Smooth muscle cell (in vitro differentiated cells): Measurements from ENCODE around the gene SLC5A2. TPM values are rescaled to one million over a fixed set of nuclear protein-coding genes. Genes with fewer than 3 reads are reported as not detected.

Experiments used
- DNase-seq: peaks from one replicate; lab custom pipeline; 2025; ENCODE audit not compliant: unreplicated experiment; lab: John Stamatoyannopoulos, UW
- H2AFZ ChIP-seq: fragments of 200-600 bp; sonication (generic); 2 replicates; pipeline ENCODE4 v1.6.0; 2016; ENCODE audit warnings: antibody characterized with exemption, low read depth, mild to moderate bottlenecking
- H3F3A ChIP-seq: fragments of 200-600 bp; sonication (generic); 2 replicates; pipeline ENCODE4 v1.6.0; 2017; ENCODE audit warnings: antibody characterized with exemption, low read depth
- H3K27ac ChIP-seq: fragments of 200-600 bp; sonication (generic); 2 replicates; pipeline ENCODE4 v1.5.1; 2016; ENCODE audit warnings: low read depth, mild to moderate bottlenecking
- H3K27me3 ChIP-seq: fragments of 200-600 bp; sonication (generic); 2 replicates; pipeline ENCODE4 v1.6.1; 2016; ENCODE audit warnings: low read depth, mild to moderate bottlenecking
- H3K36me3 ChIP-seq: fragments of 200-600 bp; sonication (generic); 2 replicates; pipeline ENCODE4 v1.5.1; 2016; ENCODE audit warnings: low read depth
- H3K4me1 ChIP-seq: fragments of 200-600 bp; sonication (generic); 2 replicates; pipeline ENCODE4 v1.5.1; 2016; ENCODE audit warnings: low read depth
- H3K4me2 ChIP-seq: fragments of 200-600 bp; sonication (generic); 2 replicates; pipeline ENCODE4 v1.6.0; 2016; ENCODE audit warnings: mild to moderate bottlenecking
- H3K4me3 ChIP-seq: fragments of 200-600 bp; sonication (generic); 2 replicates; pipeline ENCODE4 v1.5.1; 2016; ENCODE audit warnings: mild to moderate bottlenecking
- H3K79me2 ChIP-seq: fragments of 200-600 bp; sonication (generic); 2 replicates; pipeline ENCODE4 v1.6.0; 2016; ENCODE audit warnings: low read depth, mild to moderate bottlenecking
- H3K9ac ChIP-seq: fragments of 200-600 bp; sonication (generic); 2 replicates; pipeline ENCODE4 v1.6.0; 2016; ENCODE audit warnings: low read depth
- H3K9me3 ChIP-seq: fragments of 200-600 bp; sonication (generic); replicated peaks from 2 replicates; pipeline ENCODE4 v1.5.1; 2016; ENCODE audit warnings: low read depth
- H4K20me1 ChIP-seq: fragments of 200-600 bp; sonication (generic); 2 replicates; pipeline ENCODE4 v1.6.0; 2016; ENCODE audit warnings: low read depth
- WGBS: methylation state at CpG from one replicate; pipeline ENCODE4 v1.1.7; 2016; ENCODE audit warnings: low lambda C conversion rate; 5-methylcytosine and 5-hydroxymethylcytosine counted together
- polyA plus RNA-seq: library from polyadenylated mRNA; unstranded; fragments of >200 nt; fragmentation: Nextera tagmentation; extraction: Ambion mirVana; gene quantifications from 2 replicates; pipeline ENCODE4 v1.2.1, GENCODE V29; 2016
- total RNA-seq: library from RNA; depleted of rRNA; stranded (reverse); fragments of >200 nt; gene quantifications from 2 replicates; pipeline ENCODE4 v1.2.3, GENCODE V29; 2014
- TF ChIP-seq, protein P1 (sequence below): fragments of 200-600 bp; sonication (generic); IDR thresholded peaks from 2 replicates; pipeline ENCODE4 v1.5.1; 2017; ENCODE audit warnings: borderline replicate concordance, mild to moderate bottlenecking, antibody characterized with exemption; ENCODE audit not compliant: insufficient read depth, poor library complexity, severe bottlenecking

Gene SLC5A2
- total and polyA plus RNA-seq, 2 experiments from 2014 or later: 5.1 TPM; not detected in 1

DNA sequence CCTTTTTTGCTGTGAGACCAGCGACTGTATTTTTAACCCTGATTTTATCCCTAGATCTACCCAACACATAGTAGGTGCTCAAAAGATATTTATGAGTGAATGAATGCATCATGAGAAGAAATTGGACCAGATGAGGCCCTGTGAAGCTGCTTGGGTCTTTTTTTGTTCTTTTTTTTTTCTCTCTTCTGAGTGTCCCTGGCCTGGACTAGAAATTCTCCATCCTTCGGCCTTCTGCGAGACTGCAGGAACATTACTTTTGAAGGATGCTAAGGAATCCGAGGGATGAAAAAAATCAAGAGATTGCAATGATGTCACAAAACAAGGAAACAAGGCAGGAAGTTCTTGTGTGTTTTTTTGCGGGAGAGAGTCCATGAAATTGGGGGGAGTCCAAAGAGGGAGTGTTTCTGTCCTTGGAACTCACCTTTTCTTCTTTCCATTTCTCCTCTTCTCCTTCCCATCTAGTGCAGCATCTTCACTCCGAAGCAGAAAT is 25.8 kb downstream of the SLC5A2 start:
- Histone ChIP-seq H3K9me3 (no peaks in the 10 kb centered on the region), H3K36me3 (no peaks in the 10 kb centered on the region), H2AFZ (peak overlapping the region; percentile 91), H3K4me1 (peaks cover 15% of the 10 kb centered on the region), H3K9ac (peak overlapping the region; percentile 98), H3F3A (no peaks in the 10 kb centered on the region), H3K27ac (peak overlapping the region; percentile 89), H3K79me2 (peaks cover 26% of the 10 kb centered on the region), H3K4me2 (peak overlapping the region; percentile 99), H3K4me3 (peak overlapping the region; percentile 99), H4K20me1 (no peaks in the 10 kb centered on the region), H3K27me3 (no peaks in the 10 kb centered on the region)
- no peak for DNase-seq
- 52% methylated on average over 6 of the region's 6 CpGs for WGBS
- TF ChIP-seq, protein P1, sequence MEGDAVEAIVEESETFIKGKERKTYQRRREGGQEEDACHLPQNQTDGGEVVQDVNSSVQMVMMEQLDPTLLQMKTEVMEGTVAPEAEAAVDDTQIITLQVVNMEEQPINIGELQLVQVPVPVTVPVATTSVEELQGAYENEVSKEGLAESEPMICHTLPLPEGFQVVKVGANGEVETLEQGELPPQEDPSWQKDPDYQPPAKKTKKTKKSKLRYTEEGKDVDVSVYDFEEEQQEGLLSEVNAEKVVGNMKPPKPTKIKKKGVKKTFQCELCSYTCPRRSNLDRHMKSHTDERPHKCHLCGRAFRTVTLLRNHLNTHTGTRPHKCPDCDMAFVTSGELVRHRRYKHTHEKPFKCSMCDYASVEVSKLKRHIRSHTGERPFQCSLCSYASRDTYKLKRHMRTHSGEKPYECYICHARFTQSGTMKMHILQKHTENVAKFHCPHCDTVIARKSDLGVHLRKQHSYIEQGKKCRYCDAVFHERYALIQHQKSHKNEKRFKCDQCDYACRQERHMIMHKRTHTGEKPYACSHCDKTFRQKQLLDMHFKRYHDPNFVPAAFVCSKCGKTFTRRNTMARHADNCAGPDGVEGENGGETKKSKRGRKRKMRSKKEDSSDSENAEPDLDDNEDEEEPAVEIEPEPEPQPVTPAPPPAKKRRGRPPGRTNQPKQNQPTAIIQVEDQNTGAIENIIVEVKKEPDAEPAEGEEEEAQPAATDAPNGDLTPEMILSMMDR: no peak

DNA sequence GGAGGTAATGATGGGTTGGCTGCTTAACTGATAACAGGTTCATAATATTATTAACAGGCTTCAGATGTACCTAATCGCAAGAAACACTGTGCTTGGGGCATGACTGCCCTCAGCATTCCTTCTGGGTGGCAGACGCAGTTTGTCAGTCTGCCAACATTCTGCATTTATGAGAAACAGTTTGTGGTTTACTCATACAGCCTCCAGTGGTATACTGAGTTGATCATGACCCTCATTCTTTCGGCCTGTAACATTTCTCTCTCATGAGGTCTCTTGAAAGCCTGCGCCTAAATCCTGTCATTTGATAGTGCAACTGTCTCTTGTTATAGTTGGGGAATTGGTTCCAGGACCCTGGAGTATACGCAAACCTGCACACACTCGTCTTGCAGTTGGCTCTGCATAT is 30.2 kb downstream of the SLC5A2 start:
- H3K36me3 ChIP-seq: no peaks in the 10 kb centered on the region
- no peak overlapping the region for H3K4me2 ChIP-seq
- H4K20me1 ChIP-seq: no peaks in the 10 kb centered on the region
- no peak for DNase-seq
- H3K79me2 ChIP-seq: peaks cover 11% of the 10 kb centered on the region
- WGBS: 62% methylated on average over 6 of the region's 6 CpGs
- H3K4me3 ChIP-seq: no peak overlapping the region
- no peak overlapping the region for H2AFZ ChIP-seq
- H3K9me3 ChIP-seq: no peaks in the 10 kb centered on the region
- H3K9ac ChIP-seq: no peak overlapping the region
- TF ChIP-seq, protein P1: no peak
- H3K27me3 ChIP-seq: no peaks in the 10 kb centered on the region
- peaks cover 7% of the 10 kb centered on the region for H3K4me1 ChIP-seq
- H3F3A ChIP-seq: no peaks in the 10 kb centered on the region
- H3K27ac ChIP-seq: no peak overlapping the region

DNA sequence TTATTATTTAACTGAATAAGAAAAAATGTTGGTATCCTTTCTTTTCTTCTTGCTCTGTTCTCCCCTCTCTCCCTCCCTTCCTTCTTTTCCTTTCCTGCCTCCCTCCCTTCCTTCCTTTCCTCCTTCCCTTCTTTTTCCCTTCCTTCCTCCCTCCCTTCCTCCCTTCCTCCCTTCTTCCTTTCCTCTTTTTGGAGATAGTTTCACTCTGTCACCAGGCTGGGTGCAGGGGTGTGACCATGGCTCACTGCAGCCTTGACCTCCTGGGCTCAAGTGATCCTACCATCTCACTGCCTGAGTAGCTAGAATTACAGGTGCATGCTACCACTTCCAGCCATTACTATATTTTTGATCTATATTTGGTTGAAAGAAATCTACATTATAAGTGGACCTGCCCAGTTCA is 31.0 kb downstream of the SLC5A2 start:
- Histone ChIP-seq H2AFZ (no peak overlapping the region), H3K36me3 (no peaks in the 10 kb centered on the region), H3K4me2 (no peak overlapping the region), H3K27ac (no peak overlapping the region), H4K20me1 (no peaks in the 10 kb centered on the region), H3K4me3 (no peak overlapping the region), H3K9me3 (no peaks in the 10 kb centered on the region), H3F3A (no peaks in the 10 kb centered on the region), H3K79me2 (peaks cover 4% of the 10 kb centered on the region), H3K9ac (no peak overlapping the region), H3K27me3 (no peaks in the 10 kb centered on the region), H3K4me1 (peaks cover 4% of the 10 kb centered on the region)
- no peak for DNase-seq
- TF ChIP-seq, protein P1: no peak

DNA sequence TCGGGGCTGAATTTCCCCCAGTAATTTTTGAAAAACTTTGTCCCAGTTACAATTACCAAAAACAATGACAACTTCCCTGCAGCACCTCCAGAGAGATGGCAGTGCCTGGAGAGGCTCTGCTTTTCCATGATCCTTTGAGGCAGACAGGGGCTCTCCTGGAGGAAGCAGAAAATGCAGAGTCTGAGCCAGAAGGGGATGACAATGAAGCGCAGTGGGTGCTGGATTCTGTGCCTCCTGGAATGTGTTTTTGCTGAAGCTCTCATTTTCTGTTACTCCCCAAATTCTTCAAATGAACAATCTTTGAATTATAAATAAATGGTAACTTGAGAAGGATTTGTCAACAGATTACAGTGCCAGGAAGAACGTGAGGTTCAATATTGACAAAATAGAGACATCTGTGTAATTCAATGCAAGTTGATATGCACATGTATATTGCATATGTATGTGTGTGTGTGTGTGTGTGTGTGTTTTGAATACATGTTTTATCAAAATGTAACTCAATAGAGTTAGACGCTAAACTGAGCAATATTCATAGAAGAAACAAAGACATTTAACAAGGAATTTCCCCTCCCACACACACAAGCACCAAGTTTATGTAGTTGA is 35.0 kb downstream of the SLC5A2 start:
- Histone ChIP-seq H3K79me2 (no peaks in the 10 kb centered on the region), H3K36me3 (no peaks in the 10 kb centered on the region), H3F3A (no peaks in the 10 kb centered on the region), H3K4me1 (no peaks in the 10 kb centered on the region), H3K27me3 (no peaks in the 10 kb centered on the region), H3K9ac (no peak overlapping the region), H3K9me3 (no peaks in the 10 kb centered on the region), H4K20me1 (no peaks in the 10 kb centered on the region), H3K27ac (no peak overlapping the region), H3K4me3 (no peak overlapping the region), H3K4me2 (no peak overlapping the region), H2AFZ (no peak overlapping the region)
- TF ChIP-seq, protein P1: no peak
- WGBS: 89% methylated on average over 4 of the region's 4 CpGs
- no peak for DNase-seq
